GM18498 (cell line): ENCODE data around the gene TBC1D19.

ENCODE experiments used
- ATAC-seq: cut with Tn5 transposase; IDR thresholded peaks from one replicate; pipeline ENCODE4 v1.9.1; 2021; ENCODE audit warnings: mild to moderate bottlenecking, moderate library complexity; ENCODE audit not compliant: unreplicated experiment

Gene TBC1D19

GRCh38 chr4:26779224-26779623, 195.3 kb downstream of the TBC1D19 start:
- ATAC-seq, result no peak

GRCh38 chr4:26779674-26780073, 195.8 kb downstream of the TBC1D19 start:
- no peak for ATAC-seq

GRCh38 chr4:26780539-26780938, 196.7 kb downstream of the TBC1D19 start:
- peak; percentile 78 for ATAC-seq

GRCh38 chr4:26782168-26782829, 198.4 kb downstream of the TBC1D19 start:
- ATAC-seq, result no peak

GRCh38 chr4:26782830-26783202, 198.9 kb downstream of the TBC1D19 start:
- no peak for ATAC-seq

- no peak for ATAC-seq
Observed at GRCh38 chr4:26784207-26784865, 200.5 kb downstream of the TBC1D19 start.

- no peak for ATAC-seq
Observed at GRCh38 chr4:26785312-26785711, 201.4 kb downstream of the TBC1D19 start.

GRCh38 chr4:26785810-26786209, 201.9 kb downstream of the TBC1D19 start:
- ATAC-seq, result no peak

GRCh38 chr4:26786916-26787315, 203.0 kb downstream of the TBC1D19 start:
- ATAC-seq, result no peak

- ATAC-seq, result peak; percentile 55
Observed at GRCh38 chr4:26787461-26788340, 203.8 kb downstream of the TBC1D19 start.

- ATAC-seq, result no peak
Observed at GRCh38 chr4:26788341-26788733, 204.5 kb downstream of the TBC1D19 start.

GRCh38 chr4:26789208-26789607, 205.3 kb downstream of the TBC1D19 start:
- no peak for ATAC-seq

- no peak for ATAC-seq
Observed at GRCh38 chr4:26791346-26791745, 207.5 kb downstream of the TBC1D19 start.

GRCh38 chr4:26792639-26793038, 208.8 kb downstream of the TBC1D19 start:
- no peak for ATAC-seq

GRCh38 chr4:26793735-26794134, 209.9 kb downstream of the TBC1D19 start:
- ATAC-seq, result no peak

GRCh38 chr4:26796081-26796480, 212.2 kb downstream of the TBC1D19 start:
- no peak for ATAC-seq

GRCh38 chr4:26802790-26803189, 218.9 kb downstream of the TBC1D19 start:
- no peak for ATAC-seq

GRCh38 chr4:26803211-26803861, 219.5 kb downstream of the TBC1D19 start:
- ATAC-seq, result no peak

GRCh38 chr4:26804451-26804850, 220.6 kb downstream of the TBC1D19 start:
- no peak for ATAC-seq

- ATAC-seq, result no peak
Observed at GRCh38 chr4:26804925-26805324, 221.0 kb downstream of the TBC1D19 start.
